ENCODE measurements around the gene DRC1.

The DRC1 gene

DNA sequence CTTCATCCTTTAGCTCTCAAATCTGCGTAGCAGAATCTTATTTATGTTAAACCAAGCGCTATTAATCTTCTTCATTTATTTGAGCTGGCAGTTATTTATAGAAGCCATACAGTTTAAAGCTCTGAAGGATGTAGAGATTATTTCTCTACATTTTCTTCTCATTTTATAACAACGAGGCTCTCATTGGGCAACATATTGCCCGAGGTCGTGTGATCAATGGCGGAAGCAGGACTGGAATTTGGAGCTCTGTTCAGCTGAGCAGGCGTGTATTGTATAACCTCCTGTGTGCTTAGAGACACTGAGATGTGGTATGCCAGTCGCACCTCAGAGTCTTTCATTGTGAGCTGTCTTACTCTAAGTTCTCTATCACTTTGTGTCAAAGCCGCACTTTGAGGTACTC is 17.5 kb upstream of the DRC1 start:
- TF ChIP-seq, protein P1, sequence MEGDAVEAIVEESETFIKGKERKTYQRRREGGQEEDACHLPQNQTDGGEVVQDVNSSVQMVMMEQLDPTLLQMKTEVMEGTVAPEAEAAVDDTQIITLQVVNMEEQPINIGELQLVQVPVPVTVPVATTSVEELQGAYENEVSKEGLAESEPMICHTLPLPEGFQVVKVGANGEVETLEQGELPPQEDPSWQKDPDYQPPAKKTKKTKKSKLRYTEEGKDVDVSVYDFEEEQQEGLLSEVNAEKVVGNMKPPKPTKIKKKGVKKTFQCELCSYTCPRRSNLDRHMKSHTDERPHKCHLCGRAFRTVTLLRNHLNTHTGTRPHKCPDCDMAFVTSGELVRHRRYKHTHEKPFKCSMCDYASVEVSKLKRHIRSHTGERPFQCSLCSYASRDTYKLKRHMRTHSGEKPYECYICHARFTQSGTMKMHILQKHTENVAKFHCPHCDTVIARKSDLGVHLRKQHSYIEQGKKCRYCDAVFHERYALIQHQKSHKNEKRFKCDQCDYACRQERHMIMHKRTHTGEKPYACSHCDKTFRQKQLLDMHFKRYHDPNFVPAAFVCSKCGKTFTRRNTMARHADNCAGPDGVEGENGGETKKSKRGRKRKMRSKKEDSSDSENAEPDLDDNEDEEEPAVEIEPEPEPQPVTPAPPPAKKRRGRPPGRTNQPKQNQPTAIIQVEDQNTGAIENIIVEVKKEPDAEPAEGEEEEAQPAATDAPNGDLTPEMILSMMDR (IDR thresholded peaks at IDR 0.05; ENCODE audit: extremely low read depth, missing control alignments): no peak
- no peak for DNase-seq (ENCODE audit: low spot score)

DNA sequence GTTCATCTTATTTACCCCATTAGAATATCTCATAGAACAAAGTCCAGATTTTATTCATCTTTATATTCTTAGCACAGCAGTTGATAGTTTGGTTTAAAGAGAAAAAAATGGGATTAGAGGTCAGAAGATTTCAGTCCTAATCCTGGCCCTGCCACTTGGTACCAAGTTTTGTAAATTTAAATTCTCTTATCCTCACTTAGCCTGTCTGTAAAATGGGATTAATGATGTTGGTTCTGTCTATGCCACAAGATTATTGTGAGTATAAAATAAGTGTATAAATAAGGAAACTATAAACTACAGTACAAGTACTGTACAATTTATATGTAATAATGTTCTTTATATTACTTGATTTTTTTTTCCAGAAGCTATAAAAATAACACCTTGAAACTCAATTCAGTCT is 17.1 kb upstream of the DRC1 start:
- TF ChIP-seq, protein P1 (IDR thresholded peaks at IDR 0.05; ENCODE audit: extremely low read depth, missing control alignments): no peak
- DNase-seq (ENCODE audit: low spot score): no peak

DNA sequence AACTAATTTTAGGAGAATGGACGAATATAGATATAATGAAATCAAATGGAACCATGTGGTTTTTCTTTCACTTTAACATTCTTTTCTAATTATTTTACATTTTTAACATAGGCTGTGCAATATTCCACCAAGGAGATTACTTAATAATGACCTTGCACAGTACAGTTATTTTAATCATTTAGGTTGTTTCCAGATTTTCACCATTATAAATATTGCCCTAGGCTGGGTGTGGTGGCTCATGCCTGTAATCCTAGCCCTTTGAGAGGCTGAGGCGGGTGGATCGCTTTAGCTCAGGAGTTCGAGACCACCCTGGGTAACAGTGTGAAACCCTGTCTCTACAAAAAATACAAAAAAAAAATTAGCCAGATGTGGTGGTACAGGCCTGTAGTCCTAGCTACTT is 14.5 kb upstream of the DRC1 start:
- TF ChIP-seq, protein P1 (IDR thresholded peaks at IDR 0.05; ENCODE audit: extremely low read depth, missing control alignments): no peak
- no peak for DNase-seq (ENCODE audit: low spot score)

DNA sequence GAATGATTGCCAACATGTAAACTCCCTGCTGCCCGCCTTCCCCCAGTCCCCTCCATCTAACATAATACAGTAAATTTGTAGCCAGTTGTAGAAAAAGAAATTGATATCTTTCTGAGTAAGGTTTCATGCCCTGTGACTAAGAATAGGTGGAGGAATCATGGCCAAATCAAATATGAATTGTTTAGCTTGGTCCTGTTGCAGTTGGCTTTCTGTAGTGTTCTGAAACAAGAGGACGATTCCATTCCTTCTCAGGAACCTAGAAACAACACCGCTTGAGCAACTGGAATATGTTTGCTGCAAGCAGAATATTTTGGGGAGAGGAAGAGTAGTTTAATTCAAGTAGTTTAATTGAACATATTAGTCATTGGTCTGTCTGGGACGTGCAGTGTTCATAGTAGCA is 7.0 kb upstream of the DRC1 start:
- no peak for DNase-seq (ENCODE audit: low spot score)
- TF ChIP-seq, protein P1 (IDR thresholded peaks at IDR 0.05; ENCODE audit: extremely low read depth, missing control alignments): no peak

DNA sequence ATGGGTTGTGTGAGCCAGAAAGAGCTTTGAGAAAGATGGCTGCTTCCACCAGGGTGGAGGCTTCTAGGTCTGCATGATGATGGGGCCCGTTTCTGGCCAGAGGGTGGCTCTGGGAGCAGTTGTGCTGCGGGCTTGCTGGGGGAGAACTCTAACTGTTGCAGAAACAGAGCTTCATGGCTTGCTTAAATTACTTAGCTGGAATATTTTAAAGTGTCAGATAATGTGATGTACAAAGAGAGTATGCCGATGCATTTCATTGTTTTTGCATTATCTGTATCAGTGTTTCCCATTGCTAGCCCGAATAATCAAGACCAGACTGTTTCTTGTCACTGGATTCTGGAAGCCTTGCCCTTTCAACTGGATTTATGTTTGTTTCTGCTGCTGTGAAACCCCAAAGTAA is 6.3 kb upstream of the DRC1 start:
- TF ChIP-seq, protein P1 (IDR thresholded peaks at IDR 0.05; ENCODE audit: extremely low read depth, missing control alignments): no peak
- DNase-seq (ENCODE audit: low spot score): no peak

DNA sequence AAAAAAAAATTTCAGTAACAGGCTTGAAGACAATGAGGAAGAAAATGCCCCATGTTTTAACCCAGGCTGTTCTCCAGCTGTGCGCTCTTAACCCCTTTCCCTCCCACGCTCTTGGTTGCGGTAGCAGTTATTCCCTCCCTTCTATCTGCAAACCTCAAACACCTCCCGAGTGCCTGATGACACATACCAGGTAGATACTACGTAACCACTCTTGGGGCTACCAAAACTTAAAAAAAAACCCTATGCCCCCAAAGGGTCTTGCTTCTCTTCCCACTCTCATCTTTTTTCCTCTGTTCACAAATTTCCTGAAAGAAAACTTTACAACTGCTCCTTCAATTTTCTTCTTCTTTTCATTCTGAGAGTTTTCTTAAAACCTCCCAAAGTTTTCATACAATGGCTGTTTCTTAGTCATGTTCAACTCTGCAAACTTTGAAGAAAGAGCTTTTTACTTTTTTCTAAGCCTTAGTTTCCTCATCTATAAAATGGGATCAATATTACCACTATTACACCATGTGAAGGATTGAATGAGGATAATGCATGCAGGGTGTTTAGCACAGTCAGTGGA is 4.9 kb upstream of the DRC1 start:
- TF ChIP-seq, protein P1 (IDR thresholded peaks at IDR 0.05; ENCODE audit: extremely low read depth, missing control alignments): no peak
- DNase-seq (ENCODE audit: low spot score): no peak

DNA sequence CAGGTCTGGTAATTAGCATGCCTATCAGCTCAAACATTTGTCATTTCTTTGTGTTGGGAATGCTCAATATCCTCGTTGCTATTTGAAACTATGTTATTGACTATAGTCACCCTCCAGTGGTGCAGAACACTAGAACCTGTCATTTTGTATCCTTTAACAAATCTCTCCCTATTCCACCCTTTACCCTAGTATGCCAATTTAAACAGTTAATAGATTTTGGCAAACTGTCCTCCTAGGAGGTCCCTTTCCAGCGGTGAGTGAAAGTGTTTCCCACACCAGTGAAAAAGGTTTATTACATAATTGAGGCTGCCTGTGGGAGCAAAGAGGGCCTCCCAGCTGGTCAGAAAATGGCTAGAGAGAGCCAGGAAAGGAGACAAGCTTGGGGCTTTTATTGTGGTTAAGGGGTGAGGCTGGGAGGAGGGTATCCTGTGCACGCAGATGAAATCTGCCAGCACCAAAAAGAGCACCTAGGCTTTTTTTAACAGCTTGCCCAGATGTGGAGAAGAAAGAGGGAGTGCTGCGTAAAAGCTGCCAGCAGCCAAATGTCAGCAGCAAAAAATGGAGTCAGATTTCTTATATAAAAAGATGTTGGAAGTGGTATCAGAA is 1.8 kb upstream of the DRC1 start:
- DNase-seq (ENCODE audit: low spot score): no peak

More for the DNA sequence above, 1.8 kb upstream of the DRC1 start:
- TF ChIP-seq, protein P1 (IDR thresholded peaks at IDR 0.05; ENCODE audit: extremely low read depth, missing control alignments): no peak
